Panc1 (cell line): ENCODE results near the gene BMP7. TPM values are rescaled to one million over a fixed set of nuclear protein-coding genes. Genes with fewer than 3 reads are reported as not detected.

ENCODE experiments used
- ATAC-seq: fragments of 200-7000 bp; cut with Tn5 transposase; 2 replicates; pipeline ENCODE4 v1.9.1; 2020; ENCODE audit warnings: mild to moderate bottlenecking, moderate library complexity
- BruUV-seq: library from RNA; stranded (reverse); fragments of 400-500 nt; replicated peaks from 2 replicates; lab custom pipeline; 2021; lab: Mats Ljungman, UMichigan
- CTCF ChIA-PET: fragments of 300-600 bp; sonication (Branson Sonifier 250); formaldehyde crosslinking; loops from one replicate; lab custom pipeline; 2022; ENCODE audit warnings: antibody characterized with exemption; lab: Charles Lee
- POLR2A ChIA-PET: fragments of 300-600 bp; sonication (Branson Sonifier 250); formaldehyde crosslinking; loops from one replicate; lab custom pipeline; 2022; ENCODE audit warnings: antibody characterized with exemption; lab: Charles Lee
- DNase-seq: peaks from one replicate; pipeline ENCODE4 v3.0.0-alpha.2; 2010; ENCODE audit warnings: low read depth, low spot score
- H3K27ac ChIP-seq: 2 replicates; pipeline ENCODE4 v1.5.1; 2011; ENCODE audit warnings: mild to moderate bottlenecking, low read length, inconsistent platforms
- H3K27me3 ChIP-seq: fragments of 200-500 bp; sonication (Bioruptor generic); 2 replicates; pipeline ENCODE4 v1.6.0; 2014; ENCODE audit warnings: low read length, inconsistent platforms; ENCODE audit not compliant: control insufficient read depth, insufficient read depth
- H3K36me3 ChIP-seq: fragments of 200-500 bp; sonication (Bioruptor generic); 2 replicates; pipeline ENCODE4 v1.5.1; 2014; ENCODE audit warnings: inconsistent platforms, mild to moderate bottlenecking, low read length, moderate library complexity; ENCODE audit not compliant: control insufficient read depth, insufficient read depth
- H3K4me1 ChIP-seq: 2 replicates; pipeline ENCODE4 v1.5.1; 2011; ENCODE audit warnings: inconsistent platforms, mild to moderate bottlenecking, low read length, moderate library complexity; ENCODE audit not compliant: control insufficient read depth, insufficient read depth
- H3K4me3 ChIP-seq, 2 experiments: 2 replicates each; pipeline ENCODE4 v1.5.1; 2011 to 2012; ENCODE audit warnings: low read depth in 2 of 2, low read length in 2 of 2, mild to moderate bottlenecking in 2 of 2, inconsistent platforms in 1 of 2, moderate library complexity in 1 of 2
- H3K9me3 ChIP-seq: fragments of 200-500 bp; sonication (Bioruptor generic); 2 replicates; pipeline ENCODE4 v1.5.1; 2014; ENCODE audit warnings: low read depth, mild to moderate bottlenecking, inconsistent platforms, low read length, moderate library complexity; ENCODE audit not compliant: control insufficient read depth, insufficient read depth
- CTCF ChIP-seq: fragments of 450-650 bp; IDR thresholded peaks from 2 replicates; pipeline ENCODE4 v1.5.1; 2017; ENCODE audit warnings: mild to moderate bottlenecking
- POLR2AphosphoS5 ChIP-seq: IDR thresholded peaks from 2 replicates; pipeline ENCODE4 v1.6.1; 2012; ENCODE audit warnings: mild to moderate bottlenecking, low read depth, low read length, moderate library complexity
- REST ChIP-seq, 2 experiments: IDR thresholded peaks; 2 replicates each; pipeline ENCODE4 v1.6.1; 2011 to 2012; ENCODE audit warnings: low read depth in 2 of 2, control low read depth in 1 of 2, low read length in 1 of 2, mild to moderate bottlenecking in 1 of 2, moderate library complexity in 1 of 2; ENCODE audit not compliant: insufficient read depth in 1 of 2
- SIN3A ChIP-seq: IDR thresholded peaks from 2 replicates; pipeline ENCODE4 v1.6.1; 2012; ENCODE audit warnings: low read depth, mild to moderate bottlenecking, low read length, moderate library complexity, borderline replicate concordance; ENCODE audit not compliant: insufficient read depth
- TCF7L2 ChIP-seq: IDR thresholded peaks from 2 replicates; pipeline ENCODE4 v1.6.1; 2011; ENCODE audit warnings: mild to moderate bottlenecking, low read depth, low read length, inconsistent platforms
- in situ Hi-C: cut with HindIII; loops from 2 replicates; pipeline ENCODE4 v1.10.0; 2016; ENCODE audit warnings: low sequenced_read_pairs, low pct_unique_long_range_greater_than_20kb
- intact Hi-C: fragments of 100-400 bp; cut with micrococcal nuclease; formaldehyde crosslinking; loops from one replicate; pipeline ENCODE4 v1.10.0; 2022; ENCODE audit not compliant: unreplicated experiment
- total RNA-seq: library from RNA; stranded (reverse); gene quantifications from one replicate; pipeline ENCODE4 v1.2.1, GENCODE V29; 2021; ENCODE audit not compliant: unreplicated experiment

BMP7 gene
- total RNA-seq, 1 experiment from 2014 or later = 11.5 TPM

GRCh38 chr20:57174737-57175136 lies 91.7 kb downstream of the BMP7 start:
- DNase-seq = no peak
- TF ChIP-seq SIN3A (no peak), REST (IDR thresholded peaks at IDR 0.05; ENCODE audit: insufficient read depth in 1 of 2, low read depth in 2 of 2, low read length in 1 of 2) (no peak), CTCF (no peak), POLR2AphosphoS5 (no peak), TCF7L2 (no peak)
- ATAC-seq = no peak
- ChIA-PET POLR2A (no interaction called here), CTCF (no interaction called here)
- Histone ChIP-seq H3K4me3 (no peak overlapping the region), H3K27me3 (no peaks in the 10 kb centered on the region), H3K9me3 (no peaks in the 10 kb centered on the region), H3K4me1 (no peaks in the 10 kb centered on the region), H3K36me3 (no peaks in the 10 kb centered on the region), H3K27ac (no peak overlapping the region)
- intact Hi-C loops = no loop called here
- in situ Hi-C loops = no loop called here
- BruUV-seq = no TSS peak

- Histone ChIP-seq H3K36me3 (no peaks in the 10 kb centered on the region), H3K4me1 (no peaks in the 10 kb centered on the region), H3K4me3 (no peak overlapping the region), H3K27me3 (no peaks in the 10 kb centered on the region), H3K27ac (no peak overlapping the region), H3K9me3 (no peaks in the 10 kb centered on the region)
- BruUV-seq = no TSS peak
- ATAC-seq = no peak
- CTCF ChIA-PET = no interaction called here
- in situ Hi-C loops = no loop called here
- intact Hi-C loops = no loop called here
- POLR2A ChIA-PET = no interaction called here
- TF ChIP-seq CTCF (no peak), SIN3A (no peak), TCF7L2 (no peak), POLR2AphosphoS5 (no peak), REST (IDR thresholded peaks at IDR 0.05; ENCODE audit: insufficient read depth in 1 of 2, low read depth in 2 of 2, low read length in 1 of 2) (no peak)
- no peak for DNase-seq
Measured at GRCh38 chr20:57173986-57174385, 92.5 kb downstream of the BMP7 start.
